NCI-H187 treated with DMSO at 0.1 percent for 48 hours (cell line): ENCODE data around the gene RUNX1.

Experiments
- DNase-seq: peaks from one replicate; lab custom pipeline; 2025; lab: John Stamatoyannopoulos, UW

Gene RUNX1

DNA sequence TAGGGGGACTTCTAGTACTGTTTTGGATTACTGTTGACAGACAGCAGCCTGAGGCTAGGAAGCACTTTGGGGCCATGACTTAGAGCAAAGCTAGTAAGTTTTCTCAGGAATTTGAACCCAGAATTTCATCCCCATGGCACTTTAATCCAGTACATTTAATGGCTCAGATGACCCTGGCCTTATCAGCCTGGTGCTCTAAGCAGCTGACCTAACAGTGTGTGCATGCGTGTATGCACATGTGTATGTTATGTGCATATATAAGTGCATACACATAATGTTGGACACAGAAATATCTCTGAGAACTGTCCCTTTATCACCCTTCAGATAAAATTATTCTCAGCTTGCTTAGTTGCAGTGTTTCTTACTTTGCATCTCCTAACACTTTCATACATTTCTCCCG, 265.3 kb downstream of the RUNX1 start:
- no peak for DNase-seq

DNA sequence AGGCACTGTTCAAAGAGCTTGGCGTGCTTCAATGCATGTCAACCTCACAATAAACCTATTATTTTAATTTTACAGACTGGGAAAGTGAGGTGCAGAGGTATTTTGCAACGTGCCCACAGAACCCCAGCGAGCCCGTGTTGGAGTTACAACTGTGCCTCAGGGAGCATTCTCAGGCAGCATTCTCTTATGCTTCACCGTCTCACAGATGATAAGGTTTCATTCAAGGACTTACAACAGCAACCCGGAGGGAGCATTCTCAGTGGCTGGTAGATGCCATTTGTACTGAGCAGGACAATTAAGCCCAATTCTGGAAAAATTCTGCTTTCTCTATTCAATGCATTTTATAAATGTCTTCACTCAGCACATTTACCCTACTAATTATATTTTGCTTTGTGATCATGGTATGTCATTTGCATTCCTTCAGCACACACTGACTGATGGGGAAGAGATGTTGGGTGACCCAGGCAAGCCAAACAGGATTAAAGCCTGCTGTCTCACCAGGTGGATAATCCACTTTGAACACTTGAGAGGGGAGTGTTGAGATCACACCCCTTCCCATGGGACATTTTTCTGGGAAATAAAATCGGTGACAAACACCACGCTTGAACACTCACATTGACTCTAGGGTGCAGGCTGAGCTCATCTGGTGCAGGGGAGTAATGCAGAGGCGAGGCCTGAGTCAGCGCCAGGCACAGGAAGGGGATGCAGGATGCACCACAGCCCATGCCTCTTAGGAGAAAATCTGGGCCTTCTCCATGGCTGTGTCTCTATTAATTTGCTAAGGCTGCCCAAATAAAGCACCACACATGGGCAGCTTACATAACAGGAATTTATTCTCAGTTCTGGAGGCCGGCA, 266.4 kb downstream of the RUNX1 start:
- no peak for DNase-seq

DNA sequence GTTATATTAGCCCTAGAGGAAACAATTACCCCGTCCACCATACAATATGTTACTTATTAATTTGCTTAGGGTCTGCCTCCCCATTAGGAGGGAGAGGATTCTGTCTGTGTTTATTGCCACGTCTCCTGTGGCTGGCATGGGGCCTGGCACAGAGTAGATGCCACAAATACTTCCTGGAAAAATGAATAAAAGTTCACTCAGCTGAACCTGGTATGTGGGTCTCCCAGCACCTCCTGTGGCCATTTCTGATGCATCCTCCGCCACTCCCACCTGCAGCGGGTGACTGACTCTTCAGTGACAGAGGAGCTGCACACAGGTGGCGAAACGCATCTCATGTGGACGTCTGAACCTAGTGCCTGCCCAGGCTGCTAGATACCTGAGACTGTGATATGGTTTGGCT, 267.6 kb downstream of the RUNX1 start:
- no peak for DNase-seq

DNA sequence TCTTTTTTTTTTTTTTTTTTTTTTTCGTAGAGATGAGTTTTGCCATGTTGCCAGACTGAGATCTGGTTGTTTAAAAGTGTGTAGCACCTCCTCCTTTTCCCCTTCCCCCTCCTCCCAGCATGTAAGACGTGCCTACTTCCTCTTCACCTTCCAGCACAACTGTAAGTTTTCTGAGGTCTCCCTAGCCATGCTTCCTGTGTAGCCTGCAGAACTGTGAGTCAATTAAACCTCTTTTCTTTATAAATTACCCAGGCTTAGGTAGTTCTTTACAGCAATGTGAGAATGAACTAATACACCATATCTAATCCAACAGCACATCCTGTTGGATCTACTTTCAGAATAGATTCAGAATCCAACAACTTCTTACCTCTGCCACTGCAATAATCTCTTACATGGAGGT, 269.2 kb downstream of the RUNX1 start:
- no peak for DNase-seq

DNA sequence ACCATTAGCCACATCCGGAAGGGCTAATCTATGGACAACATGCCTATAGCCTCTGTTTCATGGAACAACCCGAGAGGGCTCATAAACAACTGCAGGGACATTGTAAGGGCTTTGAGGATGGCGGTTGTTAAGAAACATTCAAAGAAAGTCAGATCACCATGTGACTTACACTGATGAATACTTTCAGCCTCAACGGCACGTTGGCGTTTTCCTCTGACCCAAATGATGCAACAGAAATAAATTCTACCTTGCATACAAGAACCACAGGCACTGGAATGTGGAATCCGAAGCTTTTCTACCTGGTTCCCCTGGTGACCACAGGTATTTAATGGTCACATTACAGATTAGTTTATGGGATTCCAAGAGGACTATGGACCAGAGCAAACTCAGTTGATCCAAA, 273.3 kb downstream of the RUNX1 start:
- DNase-seq, result no peak

DNA sequence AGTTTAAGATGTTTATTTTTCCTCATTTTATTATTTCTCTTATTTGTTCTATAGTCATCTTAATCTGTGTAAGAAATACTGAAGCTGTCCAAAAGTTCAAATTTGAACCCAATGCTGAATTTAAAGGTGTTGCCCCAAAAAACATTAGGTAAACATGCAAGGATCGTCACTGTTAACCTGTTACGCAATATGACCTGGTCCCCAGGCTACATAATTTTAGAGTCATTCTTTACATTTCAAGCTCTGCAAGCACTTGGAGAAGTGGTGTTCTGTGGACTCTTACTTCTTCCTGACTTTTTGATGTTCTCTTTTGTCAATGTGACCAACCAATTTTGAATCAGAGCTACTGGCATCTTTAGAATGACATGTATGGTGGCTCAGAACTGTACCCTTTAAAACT, 274.4 kb downstream of the RUNX1 start:
- DNase-seq, result no peak

DNA sequence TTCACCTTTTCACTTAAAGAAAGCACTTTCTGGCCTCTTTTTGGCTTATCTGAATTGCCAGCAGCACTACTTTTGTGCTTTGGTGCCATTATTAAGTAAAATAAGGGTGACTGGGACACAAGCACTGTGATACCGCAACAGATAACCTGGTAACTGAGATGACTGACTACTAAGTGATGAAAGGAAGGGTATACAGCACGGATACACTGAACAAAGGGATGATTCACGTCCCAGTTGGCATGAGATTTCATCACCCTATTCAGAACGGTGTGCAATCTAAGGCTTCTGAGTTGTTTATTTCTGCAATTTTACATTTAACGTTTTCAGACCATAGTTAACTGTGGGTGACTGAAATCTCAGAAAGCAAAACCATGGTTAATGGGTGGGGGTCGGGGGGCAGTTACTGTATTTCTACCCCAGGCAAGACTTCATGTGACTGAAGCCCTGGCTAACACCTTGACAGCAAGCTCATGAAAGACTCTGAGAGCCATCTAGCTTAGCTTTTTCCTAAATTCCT, 277.5 kb downstream of the RUNX1 start:
- DNase-seq, result no peak

DNA sequence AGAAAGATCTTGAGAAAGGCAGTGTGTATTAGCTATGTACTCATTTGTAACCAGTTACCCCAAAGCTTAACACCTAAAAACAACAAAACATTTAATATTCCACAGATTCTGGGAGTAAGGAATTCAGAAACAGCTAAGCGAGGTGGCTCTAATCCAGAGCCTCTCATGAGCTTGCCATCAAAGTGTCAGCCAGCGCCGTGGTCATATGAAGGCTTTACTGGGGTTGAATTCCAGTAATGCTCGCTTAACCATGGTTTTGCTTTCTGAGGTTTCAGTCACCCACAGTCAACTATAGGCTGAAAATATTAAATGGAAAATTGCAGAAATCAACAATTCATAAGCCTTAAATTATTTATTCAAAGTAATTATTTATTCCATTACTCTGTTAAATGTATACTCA, 278.5 kb downstream of the RUNX1 start:
- DNase-seq, result no peak

DNA sequence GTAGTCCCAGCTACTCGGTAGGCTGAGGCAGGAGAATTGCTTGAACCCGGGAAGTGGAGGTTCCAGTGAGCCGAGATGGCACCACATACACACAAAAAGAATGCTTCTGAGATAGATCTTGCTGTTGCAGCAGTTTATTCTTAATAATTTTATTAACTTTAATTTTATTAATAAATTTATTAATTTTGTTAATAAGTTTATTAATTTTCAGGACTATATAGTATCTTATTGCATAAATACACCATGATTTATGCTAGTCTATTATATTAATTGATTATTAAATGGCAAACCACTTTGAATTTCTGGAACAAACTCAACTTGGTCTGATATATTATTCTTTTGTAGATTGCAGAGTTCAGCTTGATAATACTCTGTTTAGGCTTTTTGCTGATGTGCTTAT, 280.8 kb downstream of the RUNX1 start:
- no peak for DNase-seq

DNA sequence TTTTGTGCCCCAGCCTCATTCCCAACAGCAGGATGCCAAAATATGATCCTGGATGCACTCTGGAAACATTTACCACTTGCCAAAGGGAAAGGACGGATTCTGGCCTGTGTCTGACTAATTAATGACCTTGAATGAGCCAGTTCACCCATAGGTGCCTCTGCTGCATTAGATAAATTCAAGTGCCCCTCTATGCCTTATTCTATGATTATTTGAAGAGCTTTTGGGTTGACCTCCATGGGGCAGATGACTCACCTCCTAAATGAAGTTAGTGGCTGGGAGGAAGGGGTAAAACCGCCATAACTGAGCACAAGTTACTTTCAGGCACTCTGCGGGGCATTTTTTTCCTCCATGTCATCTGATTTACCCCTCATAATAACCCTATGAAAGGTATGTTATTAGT, 282.2 kb downstream of the RUNX1 start:
- DNase-seq, result no peak

DNA sequence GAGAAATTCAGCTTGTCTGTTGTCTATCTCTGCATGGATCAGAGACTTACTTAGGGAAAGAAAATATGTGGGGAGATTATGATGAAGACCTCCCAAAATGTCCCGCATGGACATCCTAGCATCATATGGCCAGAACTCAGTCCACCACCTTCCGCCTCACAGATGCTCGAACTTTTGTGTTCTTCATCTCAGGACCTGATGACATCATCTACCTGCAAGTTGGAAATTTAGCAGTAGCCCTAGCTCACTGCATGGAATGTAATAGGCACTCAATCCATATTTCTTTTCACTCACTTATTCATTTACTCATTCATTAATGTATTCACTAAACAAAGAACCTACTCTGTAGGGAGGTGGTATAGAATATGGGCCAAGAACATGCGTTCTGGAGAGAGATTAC, 283.5 kb downstream of the RUNX1 start:
- DNase-seq, result no peak

DNA sequence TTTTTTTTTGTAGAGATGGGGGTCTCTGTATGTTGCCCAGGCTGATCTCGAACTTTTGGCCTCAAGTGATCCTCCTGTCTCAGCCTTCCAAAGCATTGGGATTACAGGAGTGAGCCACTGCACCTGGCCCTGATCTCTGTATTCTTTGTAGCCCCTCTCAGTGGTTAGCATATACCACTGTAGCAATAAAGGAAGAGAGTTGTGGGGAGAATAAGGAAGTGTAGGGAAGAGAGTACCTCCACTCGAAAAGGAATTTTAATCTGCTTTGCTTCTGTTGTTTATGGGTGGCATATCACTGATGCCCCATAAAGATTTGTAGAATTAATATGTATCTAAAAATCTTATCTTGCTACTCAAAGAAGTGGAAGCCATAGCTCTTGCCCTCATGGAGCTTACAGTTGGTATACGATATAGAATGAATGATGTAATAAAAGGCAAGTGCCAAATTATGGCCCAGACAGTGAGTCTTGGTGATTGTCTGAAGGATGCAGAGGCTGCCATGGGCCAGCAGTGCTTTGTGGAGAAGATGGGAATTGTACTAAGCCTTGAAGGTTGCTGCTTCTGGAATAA, 284.3 kb downstream of the RUNX1 start:
- no peak for DNase-seq

DNA sequence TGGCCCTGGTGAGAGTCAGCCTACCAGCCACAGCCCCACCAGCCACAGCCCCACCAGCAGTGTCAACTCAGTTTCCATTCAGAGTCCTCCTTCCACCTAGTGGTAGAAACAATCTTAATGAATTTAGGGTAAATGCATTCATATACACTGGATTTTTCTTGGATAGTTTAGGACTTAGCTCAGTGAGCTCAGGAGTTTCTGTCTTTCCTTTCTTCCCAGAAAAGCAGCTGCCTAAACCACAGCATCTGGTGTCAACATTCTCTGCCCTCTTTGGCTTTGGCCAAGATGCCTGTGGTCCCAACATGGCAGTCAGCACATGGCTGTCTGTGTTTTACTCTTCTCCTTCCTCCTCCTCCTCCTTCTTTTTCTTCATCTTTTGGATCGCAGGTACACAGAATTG, 286.3 kb downstream of the RUNX1 start:
- DNase-seq, result no peak

DNA sequence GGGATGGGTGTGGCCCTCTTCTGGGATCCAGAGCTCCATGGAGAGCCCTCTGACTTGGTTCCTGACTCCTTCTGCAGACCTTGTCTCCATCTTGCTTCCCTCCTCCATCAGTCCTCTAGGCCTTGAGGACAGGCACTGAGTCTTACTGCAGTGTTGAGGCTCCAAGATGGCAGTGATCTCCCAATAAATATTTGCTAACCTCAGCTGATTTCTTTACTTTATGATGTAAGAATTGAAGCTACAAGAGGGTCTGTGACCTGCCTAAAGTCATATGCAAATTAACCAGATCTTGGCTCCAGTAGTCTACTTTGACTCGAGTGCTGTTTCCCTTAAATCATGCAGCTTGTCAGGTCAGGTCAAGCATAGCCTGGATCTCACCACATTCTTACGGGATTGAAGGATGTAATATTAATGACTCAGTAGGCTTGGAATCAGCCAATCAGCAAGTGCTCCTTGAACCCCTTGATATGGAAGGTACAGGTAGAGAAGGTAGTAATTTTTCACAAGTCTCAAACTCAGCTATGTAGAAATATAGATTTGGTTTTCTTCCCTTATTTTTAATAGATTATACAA, 287.3 kb downstream of the RUNX1 start:
- no peak for DNase-seq

DNA sequence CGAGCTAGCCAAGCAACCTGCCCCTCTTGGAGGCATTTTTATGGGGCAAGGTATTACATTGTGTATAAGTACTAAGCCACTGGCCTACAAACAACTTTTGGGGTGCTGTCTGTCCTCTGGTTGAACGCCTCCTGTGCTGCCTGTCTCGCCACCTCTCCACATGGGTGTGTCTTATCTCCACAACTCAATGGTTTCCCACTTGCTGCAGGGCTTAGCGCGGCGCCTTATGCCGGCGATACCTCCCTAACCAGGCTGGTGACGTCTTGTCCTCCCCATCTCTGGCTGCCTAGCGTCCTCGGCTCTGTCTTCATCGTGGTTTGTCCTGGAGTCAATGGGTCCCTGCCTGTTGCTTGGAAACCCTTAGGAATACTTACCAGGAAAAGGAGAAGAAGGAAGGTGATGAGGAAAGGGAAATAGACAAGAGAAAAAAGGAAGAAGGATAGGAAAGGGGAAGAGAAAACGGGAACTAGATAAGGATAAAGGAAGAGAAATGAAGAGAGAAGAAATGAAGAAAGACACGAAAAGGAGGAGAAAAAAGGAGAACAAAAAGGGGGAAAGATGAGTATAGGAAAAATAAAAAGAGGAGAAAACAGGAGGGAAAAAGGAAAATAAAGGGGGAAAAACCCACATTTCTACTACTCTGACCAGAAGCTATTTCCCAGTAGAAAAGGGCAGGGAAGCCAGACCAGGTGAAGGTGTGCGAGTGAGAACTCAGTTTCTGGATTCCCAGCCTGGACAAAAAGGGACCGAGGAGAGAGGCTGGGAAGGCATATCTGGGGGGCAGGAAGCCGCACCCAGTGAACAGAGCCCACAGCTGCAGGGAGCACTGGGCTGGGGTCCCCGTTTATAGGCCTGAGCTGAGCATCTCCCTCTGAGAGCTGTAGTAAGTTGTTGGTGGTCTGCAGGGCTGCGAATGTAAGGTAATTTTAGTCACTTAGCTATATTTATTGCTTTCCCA, 294.1 kb downstream of the RUNX1 start:
- no peak for DNase-seq

DNA sequence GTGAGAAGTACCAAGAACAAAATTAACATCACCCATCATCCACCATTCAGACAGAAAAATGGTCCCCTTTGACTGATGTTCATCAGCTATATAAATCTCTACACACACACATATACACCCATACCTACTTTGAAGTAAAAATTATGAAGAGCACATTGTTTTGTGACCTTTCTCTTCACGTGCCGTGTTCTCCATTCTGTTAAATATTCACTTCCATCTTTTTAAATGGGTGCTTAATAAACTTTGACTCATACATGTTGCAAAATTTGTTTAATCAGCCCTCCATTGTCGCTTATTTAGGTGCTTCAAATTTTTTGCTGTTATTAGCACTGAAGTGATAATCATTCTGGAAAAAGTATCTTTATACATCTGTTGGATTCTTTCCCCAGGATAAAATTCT, 300.2 kb downstream of the RUNX1 start:
- no peak for DNase-seq

DNA sequence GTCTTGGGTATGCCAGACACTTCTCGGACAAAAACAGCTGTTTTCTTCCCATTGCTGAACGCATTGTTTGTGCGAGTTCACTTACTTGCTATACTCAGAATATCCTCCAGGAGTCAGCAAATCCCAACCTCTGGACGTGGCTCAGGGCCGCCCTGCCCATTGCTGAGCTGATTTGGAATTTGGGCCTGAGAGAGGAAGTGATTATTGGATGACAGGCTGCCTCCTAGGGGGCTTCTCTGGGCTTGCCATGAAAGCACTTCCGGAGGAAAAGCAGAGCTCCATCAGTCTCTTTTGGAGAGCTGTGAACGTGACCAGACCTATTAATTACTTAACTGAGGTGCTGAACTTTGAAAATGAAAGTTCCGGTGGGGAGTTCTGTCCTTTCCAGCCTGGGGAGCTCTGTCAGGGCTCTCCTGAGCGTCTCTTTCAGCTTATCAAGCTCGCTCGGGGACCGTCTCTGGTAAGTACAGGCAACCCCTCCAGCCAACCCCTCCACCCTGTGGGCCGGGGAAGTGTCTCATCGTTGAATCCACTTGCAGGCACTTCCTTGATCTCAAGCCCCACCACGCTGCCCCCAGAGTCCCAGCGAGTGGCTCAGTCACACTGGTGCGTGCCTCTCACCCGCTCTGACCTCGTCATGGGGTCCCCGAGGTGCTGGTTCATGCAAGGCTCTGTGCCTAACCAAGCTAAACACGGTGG, 303.4 kb downstream of the RUNX1 start:
- peak; percentile 18 for DNase-seq

DNA sequence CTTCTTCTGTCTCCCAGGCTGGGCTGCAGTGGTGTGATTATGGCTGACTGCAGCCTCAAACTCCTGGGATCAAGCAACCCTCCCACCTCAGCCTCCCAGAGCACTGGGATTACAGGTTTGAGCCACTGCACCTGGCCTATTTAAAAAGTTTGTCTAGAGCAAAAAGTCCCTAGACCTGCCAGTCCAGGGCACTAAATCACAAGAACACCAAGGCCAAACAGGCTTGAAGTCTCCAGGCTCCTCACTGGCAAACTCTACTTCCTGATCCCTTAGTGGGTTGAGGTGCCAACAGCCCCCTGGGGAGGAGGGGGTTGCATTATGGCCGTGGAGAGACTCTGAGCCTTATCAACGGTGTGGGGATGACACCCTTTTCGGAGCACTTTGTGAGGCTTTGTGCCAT, 304.3 kb downstream of the RUNX1 start:
- DNase-seq, result no peak

DNA sequence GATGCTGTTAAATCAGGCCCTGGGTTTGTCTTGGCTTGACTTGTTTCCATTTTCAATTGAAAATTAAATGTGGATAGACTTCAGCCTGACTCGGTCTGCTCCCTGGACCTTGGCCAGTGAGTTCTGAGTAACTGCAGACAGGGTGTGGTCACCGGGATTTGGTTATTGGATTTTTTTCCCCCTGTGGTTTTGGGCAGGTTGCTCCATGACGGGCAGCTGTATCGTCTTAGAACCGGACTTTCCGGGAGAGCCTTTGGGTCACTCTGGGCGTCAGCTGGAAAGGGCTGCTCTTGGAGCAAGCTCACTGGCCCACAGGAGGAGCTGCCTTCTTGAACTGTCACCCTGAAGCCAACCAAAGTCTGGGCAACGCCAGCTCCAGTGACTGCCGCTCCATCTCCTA, 305.3 kb downstream of the RUNX1 start:
- DNase-seq, result no peak

DNA sequence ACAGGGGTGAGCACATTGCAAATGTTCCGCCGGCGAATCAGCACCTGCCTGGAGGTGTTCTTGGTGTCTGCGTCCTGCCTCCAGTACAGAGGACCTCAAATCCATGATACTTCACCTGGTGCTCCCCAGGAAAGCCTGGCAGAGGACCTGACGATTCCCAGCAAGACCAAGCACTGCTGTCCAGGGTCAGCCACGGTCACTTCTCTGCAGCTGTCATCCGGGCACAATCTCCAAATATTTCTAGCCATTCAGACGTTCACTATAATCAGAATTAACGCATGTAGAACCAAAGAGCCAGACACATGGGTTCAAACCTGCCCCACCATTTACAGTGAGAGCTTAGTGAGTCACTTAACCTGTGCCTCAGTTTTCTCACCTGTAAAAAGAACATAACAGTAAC, 305.8 kb downstream of the RUNX1 start:
- DNase-seq, result no peak

DNA sequence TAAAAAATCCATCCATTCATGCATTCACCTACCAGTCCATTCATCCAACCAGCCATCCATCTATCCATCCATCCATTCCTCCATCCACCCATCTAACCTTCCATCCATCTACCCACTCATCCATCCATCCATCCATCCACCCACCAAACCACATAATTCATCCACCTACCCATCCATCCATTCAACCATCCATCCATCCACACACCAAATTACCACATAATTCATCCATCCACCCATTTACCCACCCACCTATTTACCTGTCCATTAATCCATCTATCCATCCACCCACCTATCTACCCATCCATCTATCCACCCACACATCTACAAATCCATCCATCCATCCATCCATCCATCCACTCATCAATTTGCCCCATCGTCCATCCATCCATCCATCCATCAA, 308.9 kb downstream of the RUNX1 start:
- DNase-seq, result no peak
